Erythroblast (primary cell): ENCODE measurements around the gene TCF7.

Experiments
- GATA1 ChIP-seq: IDR thresholded peaks from 2 replicates; pipeline ENCODE4 v1.6.1; 2011; ENCODE audit warnings: low read depth, mild to moderate bottlenecking, control low read depth, low read length, moderate library complexity
- POLR2A ChIP-seq: IDR thresholded peaks from 2 replicates; pipeline ENCODE4 v1.6.1; 2011; ENCODE audit warnings: mild to moderate bottlenecking, low read length

GRCh38 chr5:134116789-134117761 lies 2.6 kb downstream of the TCF7 start:
- TF ChIP-seq POLR2A (no peak), GATA1 (no peak)
